HG02642 (cell line): ENCODE data around the gene DDX10.

Source experiments
- ATAC-seq: cut with Tn5 transposase; IDR thresholded peaks from one replicate; pipeline ENCODE4 v1.9.1; 2021; ENCODE audit warnings: mild to moderate bottlenecking; ENCODE audit not compliant: unreplicated experiment, poor library complexity

The DDX10 gene

DNA sequence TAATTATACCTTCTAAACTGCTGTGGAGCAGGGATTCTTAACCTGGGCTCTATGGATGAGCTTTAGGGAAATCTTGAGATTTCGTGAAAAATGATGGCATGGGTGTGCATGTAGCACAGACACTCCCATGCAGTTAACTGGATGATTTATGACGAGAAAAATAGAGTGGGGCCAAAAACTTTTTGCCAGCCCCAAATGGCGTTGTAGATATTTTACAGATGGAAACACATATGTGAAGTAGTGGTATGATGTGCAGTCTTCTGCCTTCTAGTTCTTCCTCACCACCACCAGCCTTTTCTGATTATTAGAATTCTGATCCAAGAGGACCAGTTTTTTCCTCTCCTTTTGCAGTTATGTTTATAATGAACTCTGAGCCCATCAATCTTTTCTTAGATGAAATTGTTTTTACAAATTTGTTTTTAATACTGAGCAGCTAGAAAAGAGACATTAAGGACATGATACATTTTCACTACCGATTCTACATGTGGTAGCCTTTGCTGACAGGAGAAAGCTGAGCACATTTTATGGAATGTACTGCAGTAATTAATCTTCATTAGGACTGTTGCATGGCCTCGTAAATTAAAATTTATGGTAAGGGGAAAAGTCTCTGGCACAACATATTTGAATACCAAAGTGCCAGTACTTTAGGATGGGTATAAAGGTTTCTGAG lies 261.4 kb downstream of the DDX10 start:
- no peak for ATAC-seq

DNA sequence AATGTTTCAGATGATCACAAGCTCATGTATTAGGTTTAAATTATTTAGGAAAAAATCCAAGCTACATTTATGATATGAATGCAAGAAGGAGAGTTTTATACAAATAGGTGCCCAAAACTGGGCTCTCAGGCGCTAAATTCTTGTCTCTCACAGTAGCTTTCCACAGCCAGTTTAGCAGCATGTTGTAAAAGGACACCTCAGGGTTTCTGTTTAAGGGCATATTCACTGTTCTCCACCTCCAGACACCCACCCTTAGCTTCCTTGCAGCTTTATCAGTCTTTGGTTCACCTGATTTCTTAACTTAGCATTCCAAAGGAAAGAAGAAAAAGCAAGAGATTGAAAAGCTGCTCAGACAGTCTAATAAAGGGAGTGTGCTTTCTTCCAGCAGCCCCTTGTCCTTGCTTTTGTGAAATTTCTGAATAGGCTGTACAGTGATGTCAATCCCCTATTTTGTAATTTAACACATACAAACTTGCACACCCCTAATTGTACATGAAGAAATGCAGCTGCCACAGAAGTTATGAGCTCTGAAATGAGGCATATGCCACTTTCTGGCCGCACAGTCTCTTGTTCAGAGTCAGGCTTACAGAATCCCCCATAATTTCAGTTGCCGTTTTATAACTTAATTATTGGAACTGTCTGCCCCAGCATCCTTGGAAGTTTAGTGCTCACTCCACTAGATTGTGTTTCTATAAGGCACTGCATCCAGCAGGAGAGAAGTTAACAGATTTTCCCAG lies 262.1 kb downstream of the DDX10 start:
- ATAC-seq, result no peak

DNA sequence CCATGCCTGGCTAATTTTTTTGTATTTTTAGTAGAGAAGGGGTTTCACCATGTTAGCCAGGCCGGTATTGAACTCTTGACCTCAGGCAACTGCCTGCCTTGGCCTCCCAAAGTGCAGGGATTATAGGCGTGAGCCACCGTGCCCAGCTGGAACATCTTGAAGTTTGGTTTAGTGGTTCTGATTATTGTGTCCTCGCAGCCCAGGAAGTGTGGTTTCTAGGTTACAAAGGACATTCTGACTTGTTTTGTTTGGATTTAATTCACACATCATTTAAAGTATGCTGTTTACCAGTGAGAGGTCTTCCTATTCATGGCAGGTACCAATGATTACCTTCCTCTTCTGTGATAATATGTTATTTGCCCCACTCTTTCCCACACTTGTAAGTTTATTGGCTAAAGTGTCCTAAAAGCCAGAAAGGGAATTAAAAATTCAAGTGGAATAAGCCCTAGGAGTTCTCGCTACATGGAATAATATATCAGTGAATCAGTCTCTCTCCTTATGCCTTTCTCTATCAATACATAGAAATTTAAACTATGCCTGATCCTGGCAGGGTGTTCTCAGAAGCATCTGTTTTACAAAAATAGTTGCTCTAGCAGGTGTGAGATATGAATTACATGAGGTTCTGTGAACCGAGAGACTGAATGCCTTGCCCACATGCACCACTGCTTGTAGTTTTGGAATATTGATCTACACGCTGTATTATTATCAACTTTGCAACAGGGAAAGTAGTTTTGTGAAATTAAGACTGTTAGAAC lies 263.1 kb downstream of the DDX10 start:
- ATAC-seq, result no peak

DNA sequence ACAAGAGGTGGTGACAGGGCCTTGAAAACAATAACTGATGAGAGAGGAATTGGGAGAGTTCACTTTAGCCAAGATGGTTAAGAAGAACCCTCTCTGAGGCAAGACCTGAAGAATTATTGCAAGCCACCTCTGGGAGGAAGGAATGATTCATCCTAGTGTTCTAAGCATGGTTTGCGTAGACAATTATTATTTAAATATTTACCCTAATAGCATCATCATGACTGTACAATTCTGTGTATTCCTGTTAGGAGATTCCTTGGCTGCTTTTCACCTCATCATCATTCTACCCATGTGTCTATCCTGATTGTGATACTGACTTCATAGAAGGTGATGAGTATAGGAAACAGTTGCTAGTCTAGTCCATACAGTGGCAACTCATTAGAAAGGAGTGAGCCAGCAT lies 264.4 kb downstream of the DDX10 start:
- no peak for ATAC-seq

DNA sequence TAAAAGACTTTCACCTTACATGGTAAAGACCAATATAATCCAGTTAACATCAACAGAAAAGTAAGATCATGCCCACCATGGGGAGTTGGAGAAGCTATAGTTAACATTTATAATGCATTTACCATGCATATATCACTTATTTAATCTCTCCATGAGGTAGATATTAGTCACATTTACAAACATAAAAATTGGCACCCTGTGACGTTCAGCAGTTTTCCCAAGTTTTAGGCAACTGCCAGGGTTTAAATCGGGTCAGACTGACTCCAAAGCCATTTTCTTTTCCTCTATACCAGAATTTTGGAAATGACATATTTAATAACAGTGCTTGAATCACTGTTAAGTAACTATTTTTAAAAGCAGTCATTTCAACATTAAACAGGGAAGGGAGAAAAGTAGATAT lies 266.3 kb downstream of the DDX10 start:
- ATAC-seq, result no peak

DNA sequence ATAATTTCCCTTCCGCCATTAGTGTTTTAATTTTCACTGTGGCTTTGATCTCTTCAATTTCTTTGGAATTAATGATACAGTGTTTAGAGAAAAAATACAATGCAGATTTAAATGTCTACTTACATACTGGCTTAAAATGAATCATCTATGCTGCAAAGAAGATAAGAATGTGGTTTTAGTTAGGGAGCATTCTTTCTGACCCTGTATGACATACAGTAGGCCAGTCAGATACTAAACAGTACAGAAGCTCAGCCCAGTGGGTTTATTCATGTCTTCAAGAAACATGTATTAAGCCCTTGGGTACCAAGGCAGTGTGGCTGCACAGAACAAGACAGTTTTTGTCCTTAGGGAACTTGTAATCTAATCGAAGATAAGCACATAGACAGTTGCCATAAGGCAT lies 268.8 kb downstream of the DDX10 start:
- ATAC-seq, result no peak

DNA sequence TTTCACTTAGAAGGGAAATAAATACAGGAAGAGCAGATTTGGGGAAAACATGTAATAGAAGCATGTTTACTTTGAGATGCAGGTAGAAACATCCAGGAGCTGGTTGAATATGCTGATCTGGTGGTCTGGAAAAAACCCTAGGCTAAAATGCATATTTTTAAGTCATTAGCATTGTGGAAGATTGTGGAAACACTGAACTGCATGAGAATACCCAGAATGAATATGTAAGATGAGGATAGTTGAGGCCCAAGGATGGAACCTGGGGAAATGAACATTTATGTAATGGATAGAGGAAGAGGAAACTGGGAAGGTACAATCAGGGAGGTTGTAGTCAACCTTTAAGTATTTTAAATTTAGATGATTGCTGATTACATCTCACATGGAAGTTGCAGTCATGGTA lies 269.4 kb downstream of the DDX10 start:
- ATAC-seq, result no peak

DNA sequence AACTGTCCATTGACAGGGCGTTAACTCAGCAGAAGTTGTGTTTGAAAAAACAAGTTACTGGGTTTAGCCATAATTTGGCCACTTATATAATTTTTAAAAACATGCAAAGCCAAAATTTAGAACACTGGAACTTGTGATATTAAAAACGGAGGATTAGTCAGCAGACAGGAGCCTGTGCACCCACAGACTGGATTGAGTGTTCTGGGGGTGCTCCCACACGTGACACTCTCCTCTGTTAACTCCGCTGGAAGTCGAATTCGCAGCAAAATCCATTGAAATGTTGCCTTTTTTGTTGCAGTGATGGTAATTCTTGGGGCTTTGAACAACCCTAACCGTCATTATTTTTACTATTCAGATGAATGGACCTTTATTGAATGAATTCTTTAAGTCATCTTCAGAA lies 269.8 kb downstream of the DDX10 start:
- ATAC-seq, result no peak

DNA sequence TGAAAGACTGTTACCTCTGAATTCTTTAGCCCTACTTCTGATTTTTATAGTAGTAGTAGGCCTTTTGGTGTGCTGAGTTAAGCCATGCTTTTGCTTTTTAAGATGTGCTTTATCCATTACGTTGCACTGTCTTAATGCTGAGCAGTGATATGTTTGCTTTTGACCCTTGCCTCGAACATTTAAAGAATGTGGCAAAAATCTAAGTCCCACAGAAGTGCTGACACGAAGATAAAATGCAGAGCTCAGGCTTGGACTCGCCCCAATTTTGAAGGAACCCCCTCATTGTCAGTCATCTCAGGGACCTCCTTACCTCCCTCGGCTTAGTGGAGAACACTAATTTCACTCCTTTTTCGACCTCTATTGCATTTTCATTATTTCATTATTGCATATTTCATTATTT lies 272.9 kb downstream of the DDX10 start:
- ATAC-seq, result no peak

DNA sequence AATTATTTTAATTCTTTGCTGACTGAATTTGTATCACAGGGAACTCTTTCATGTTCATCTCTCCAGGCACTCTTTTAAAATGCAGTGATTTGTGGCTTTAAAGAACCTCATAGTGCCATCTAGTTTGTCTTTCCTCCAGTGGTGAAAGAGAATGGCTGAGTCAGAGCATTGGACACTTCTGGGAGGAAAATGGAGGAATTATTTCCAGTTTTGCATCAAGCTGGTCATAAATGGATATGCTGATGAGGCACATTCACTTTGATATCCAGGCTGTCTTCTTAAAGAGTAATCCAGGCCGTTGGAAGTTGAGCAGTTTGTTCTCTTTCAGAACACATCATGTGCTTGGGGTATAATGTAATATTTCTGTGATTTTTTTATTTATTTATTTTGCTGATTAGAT lies 273.7 kb downstream of the DDX10 start:
- no peak for ATAC-seq

DNA sequence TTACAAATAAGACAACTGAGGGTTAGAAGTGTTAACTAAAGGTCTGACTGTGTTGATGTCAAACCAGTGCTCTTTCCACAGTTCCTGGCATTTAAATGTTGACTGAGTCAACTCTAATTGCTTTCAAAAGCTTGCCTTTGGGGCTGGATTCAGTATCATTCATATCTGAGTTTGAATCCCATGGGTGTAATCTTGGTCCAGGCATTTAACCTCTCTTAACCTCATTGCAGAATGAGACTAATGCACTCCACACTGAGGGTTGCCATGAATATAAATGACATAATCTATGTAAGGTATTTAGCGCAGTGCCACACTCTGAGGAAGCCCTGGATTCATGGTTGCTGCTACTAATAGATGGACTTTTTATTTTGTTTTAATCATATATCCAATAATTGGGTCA lies 274.3 kb downstream of the DDX10 start:
- ATAC-seq, result no peak

DNA sequence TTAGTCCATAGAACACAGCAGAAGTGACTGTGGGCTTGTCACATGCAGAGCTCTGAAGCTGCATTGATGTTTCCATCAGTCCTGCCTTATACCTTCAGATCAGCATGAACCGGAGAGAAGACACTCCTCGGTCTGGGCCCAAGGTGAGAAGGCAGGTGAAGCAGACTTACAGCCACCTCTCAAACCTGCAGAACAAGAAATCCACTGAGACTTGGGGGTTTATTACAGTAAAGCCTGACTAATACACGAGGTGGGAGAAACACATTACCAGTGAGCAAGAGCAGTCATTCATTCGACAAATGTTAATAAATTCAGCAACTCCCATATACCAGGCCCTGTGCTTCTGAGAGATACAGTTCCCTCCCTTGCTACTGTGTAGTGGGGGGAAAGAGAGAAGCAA lies 279.0 kb downstream of the DDX10 start:
- no peak for ATAC-seq

DNA sequence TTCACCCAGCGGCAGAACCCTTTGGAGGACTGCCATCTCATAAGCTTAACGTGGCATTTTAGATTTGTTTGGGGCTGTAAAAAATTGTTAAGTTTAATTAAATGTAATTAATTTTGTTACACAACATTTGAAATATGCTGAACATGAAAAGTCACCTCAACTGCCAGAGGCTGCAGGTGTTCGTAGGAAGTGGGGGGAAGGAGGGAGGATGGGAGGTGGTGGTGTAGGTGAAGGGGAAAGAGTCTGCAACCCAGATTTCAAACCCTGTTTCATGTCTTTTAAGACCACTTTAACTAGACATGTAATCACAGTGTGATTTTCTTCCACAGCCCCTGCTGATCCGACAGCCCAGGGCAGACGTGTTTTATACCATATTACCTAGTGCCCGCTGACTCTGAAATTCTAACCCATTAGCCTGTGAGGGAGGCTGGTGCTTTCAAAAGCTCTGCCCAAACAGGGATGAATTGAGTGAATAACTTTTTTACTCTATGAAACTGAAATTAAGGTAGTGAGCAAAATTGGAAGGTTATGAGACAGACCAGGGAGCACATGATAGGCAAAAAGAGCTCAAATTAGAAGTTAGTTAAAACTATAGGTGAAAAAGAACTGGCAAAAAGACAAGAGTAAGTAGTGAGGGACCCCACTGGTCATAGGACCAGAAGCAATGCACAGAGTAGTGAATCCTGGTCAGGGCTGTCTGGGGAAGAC lies 279.8 kb downstream of the DDX10 start:
- ATAC-seq, result no peak

DNA sequence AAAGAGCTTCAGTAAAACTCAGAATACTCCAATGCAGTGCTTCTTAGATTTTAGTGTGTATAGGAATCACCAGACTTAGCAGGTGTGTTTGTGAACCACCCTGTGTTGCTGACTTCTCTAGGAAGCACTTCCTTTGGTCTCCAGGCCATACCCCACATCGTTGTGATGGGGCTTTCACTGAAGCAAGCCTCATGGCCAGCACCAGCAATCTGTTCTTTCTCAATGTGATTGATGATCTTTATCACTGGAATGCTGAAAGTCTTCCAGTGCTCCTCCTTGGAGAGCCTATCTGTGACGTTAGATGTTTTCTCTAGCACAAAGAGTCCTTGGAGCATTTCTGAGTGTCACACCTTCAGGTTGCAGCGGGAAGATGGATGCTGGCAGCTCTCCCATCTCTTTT lies 280.5 kb downstream of the DDX10 start:
- no peak for ATAC-seq

DNA sequence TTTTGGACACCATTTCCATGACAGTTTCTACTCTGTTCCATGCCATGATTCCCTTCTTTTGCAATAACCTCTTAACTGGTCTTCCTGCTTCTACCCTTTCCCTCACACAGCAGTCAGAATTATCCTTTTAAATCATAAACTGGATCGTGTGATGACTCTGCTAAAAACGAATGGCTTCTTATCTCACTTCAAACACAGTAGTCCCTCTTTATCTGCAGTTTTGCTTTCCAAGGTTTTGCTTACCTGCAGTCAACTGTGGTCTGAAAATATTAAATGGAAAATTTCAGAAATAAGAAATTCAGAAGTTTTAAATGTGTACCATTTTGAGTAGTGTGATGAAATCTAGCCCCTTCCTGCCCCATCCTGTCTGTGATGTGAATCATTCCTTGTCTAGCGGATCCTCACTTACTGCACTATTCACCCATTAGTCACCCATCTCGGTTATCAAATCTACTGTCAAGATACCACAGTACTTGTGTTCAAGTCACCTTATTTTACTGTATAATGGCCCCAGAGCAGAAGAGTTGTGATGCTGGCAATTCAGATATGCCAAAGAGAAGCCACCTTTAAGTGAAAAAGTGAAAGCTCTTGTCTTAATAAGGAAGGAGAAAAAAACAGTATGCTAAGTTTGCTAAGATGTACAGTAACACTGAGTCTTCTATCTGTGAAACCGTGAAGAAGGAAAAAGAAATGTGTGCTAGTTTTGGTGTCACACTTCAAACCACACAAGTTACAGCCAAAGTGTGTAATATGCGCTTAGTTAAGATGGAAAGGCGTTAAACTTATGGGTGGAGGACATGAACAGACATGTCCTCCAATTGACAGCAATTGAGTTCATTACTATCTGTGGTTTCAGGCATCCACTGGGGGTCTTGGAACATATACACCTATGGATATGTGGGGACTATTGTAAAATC lies 283.0 kb downstream of the DDX10 start:
- no peak for ATAC-seq

DNA sequence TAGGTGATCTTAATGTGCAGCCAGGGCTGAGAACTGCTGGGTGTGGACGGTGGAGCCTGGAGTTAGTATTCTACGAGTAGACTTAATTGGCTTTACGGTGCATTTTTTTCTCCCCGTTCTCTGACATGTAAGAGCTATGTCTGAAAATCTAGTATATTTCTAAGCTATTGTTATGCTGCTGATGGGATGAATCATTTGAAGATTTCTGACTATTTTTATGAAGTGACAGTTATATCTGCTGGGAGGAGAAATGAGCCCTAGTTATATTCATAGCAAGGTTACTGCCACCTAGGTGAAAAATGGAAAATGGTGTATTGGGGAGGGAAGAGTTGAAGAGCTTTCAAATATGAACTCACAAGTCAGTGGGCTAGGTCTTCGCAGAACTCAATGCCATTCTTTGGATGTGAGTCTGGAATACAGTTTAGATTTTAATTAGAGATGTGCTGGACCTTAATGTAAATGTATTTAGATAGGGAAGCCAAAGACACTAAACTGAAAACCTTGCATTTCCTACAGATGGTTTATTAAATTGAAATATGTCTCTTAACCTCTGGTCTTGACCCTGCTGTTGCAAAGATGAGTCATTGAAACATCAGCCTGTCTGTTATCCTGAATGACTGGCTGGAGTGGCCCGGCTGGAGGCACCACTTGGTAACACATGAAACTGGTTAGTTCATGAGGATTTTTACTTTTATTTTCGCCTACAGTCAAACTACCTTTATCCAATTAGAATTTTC lies 293.7 kb downstream of the DDX10 start:
- ATAC-seq, result no peak

DNA sequence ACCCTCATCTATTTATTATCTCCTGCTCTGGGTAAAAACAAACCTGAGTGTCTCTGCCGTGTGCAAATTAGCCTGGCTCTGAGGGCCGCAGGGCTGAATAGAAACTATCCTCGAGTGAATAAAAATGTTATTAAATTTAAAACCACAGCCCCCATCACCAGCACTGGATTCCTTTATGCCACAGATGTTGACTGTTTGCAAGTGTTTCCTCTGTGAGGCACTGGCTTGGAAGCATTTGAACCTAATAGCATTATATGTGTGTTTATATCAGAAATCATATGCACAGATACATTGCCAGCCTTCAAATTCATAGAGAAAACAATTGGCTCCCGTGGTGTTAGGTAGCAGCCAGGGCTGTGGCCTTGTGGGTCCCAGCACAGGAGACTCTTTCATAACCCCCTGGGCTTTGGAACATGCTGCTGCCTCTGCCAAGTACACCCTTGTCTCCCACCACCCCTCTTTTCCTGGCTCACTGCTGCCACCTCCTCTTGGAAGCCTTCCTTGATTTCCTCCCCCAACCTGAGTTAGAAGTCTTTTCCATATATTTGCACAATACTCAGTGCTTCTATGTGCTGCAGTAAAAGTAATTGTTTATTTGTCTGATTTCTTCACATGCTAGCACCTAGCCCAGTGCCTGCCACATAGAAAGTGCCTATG lies 294.4 kb downstream of the DDX10 start:
- no peak for ATAC-seq

DNA sequence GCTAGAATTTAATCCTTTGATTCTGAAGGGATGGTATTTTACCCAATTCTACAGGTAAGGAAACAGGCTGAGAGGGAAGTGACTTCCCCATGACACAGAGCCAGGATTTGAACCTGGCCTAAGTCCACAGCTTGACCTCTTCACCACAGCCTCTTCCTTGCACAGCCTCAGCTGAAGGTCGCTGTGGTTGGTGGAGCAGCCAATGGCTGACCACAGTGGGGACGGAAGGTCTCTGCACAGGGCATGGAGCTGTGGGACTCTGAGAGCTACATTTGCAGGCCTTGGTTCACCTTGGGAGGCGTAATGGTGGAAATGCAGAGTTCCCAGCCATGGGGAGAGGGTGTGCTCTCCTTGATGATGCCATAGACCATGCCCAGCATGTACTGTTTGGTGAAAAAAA lies 295.0 kb downstream of the DDX10 start:
- ATAC-seq, result no peak

DNA sequence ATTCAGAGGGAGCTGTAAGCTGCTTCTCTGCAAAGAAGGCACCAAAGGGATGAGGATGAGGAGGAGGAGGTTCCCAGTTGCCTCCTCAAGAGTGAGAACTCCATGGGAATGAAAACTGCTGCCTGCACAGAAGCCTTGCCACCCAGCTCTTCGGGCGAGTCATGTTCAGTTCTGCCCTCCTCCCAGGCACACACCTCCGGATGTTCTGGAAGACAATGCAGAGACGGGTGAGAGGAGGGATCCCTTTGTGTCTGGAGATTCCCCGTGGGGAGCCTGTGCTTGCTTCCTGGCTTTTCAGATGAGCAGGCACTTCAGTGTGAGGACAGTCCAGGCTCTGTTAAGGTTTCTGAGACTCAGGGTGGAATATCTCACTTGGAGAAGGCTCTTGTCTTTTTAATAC lies 295.6 kb downstream of the DDX10 start:
- no peak for ATAC-seq
